Measurements from ENCODE around the gene VIL1. TPM values are rescaled to one million over a fixed set of nuclear protein-coding genes. Genes with fewer than 3 reads are reported as not detected.
A peak's percentile ranks its signal among the peaks of the same experiment; 100 is the strongest.

VIL1 gene
- total RNA-seq, 4 donors from 2014 or later, result not detected

- DNase-seq (ENCODE audit: low spot score) (no peak), ATAC-seq (ENCODE audit: low FRiP score) (no peak)
- no peak for TF ChIP-seq CTCF (IDR thresholded peaks at IDR 0.05)
Observed at GRCh38 chr2:218402911-218403411, 16.0 kb upstream of the VIL1 start.

GRCh38 chr2:218403810-218404209, 15.1 kb upstream of the VIL1 start:
- no peak for TF ChIP-seq CTCF (IDR thresholded peaks at IDR 0.05)
- DNase-seq (ENCODE audit: low spot score) (no peak), ATAC-seq (ENCODE audit: low FRiP score) (no peak)

GRCh38 chr2:218404351-218405085, 14.4 kb upstream of the VIL1 start:
- ATAC-seq (ENCODE audit: low FRiP score), result no peak
- no peak for DNase-seq (ENCODE audit: low spot score)
- TF ChIP-seq CTCF (IDR thresholded peaks at IDR 0.05), result no peak

- no peak for ATAC-seq (ENCODE audit: low FRiP score)
- no peak for TF ChIP-seq CTCF (IDR thresholded peaks at IDR 0.05)
Observed at GRCh38 chr2:218405086-218405745, 13.7 kb upstream of the VIL1 start.

GRCh38 chr2:218405746-218406208, 13.1 kb upstream of the VIL1 start:
- no peak for TF ChIP-seq CTCF (IDR thresholded peaks at IDR 0.05)
- DNase-seq (ENCODE audit: low spot score), result no peak
- no peak for ATAC-seq (ENCODE audit: low FRiP score)

More at GRCh38 chr2:218405086-218405745, 13.7 kb upstream of the VIL1 start:
- DNase-seq (ENCODE audit: low spot score), result no peak

- peak; percentile 93 for ATAC-seq (ENCODE audit: low FRiP score)
- TF ChIP-seq CTCF (IDR thresholded peaks at IDR 0.05), result peak in 1 of 3 donors; percentile 63
- peak; percentile 93 for DNase-seq (ENCODE audit: low spot score)
Observed at GRCh38 chr2:218406209-218406948, 12.5 kb upstream of the VIL1 start.
